Measurements from ENCODE around the gene KMO.
A peak's percentile ranks its signal among the peaks of the same experiment; 100 is the strongest.

The KMO gene

DNA sequence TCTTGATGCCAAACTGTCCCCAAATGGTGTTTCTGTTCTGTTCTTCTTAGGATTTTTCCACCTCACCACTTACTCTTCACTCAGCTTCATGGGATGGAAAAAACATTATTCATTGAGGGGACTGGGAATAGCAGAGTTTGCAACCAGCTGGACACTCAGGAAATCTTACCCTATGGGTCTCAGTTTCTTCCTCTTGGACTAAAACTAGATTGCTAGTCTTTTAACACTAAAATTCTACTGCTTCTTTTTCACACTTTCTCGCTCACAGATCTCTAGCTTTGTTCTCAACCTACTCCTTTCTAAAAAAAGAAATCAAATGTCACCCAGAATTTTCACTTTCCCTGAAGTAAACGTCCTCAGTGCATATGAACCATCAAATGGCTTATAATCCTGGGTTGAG, 4.8 kb downstream of the KMO start:
- DNase-seq (ENCODE audit: low read depth) = no peak

- no peak for DNase-seq (ENCODE audit: low read depth)
Measured at GRCh38 chr1:241542199-241542907, 10.2 kb downstream of the KMO start.

DNA sequence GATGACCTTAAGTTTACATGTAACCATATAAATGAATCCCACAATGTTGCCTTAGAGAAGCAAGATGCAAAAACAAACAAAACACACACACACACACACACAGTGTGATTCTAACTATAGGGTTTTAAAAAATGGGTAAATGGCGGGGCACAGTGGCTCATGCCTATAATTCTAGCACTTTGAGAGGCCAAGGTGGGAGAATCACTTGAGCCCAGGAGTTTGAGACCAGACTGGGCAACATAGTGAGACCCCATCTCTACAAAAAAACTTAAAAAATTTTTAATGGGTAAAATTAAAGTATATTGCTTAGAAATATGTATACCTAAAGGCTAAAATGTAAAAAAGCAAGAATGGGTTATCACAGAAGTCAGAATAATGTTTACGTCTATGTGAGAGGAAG, 15.8 kb downstream of the KMO start:
- no peak for DNase-seq (ENCODE audit: low read depth)

DNA sequence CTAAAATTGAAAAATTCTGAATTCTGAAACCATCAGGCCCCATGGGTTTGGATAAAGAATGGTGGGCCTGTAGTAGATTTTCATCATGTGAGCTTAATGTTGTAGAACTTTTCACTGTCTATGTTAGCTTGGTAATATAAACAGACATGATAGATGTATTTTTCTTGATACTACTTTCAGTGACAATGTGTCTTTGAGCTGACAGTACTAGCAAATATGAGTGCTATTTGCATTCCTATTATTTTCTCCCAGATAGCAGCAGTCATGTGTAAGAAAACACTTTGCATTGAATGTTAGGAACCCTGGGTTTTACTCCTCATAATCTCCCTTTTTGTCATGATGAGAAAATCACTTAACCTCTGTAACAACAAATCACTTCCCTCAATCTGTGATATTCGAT, 18.1 kb downstream of the KMO start:
- no peak for DNase-seq (ENCODE audit: low read depth)

DNA sequence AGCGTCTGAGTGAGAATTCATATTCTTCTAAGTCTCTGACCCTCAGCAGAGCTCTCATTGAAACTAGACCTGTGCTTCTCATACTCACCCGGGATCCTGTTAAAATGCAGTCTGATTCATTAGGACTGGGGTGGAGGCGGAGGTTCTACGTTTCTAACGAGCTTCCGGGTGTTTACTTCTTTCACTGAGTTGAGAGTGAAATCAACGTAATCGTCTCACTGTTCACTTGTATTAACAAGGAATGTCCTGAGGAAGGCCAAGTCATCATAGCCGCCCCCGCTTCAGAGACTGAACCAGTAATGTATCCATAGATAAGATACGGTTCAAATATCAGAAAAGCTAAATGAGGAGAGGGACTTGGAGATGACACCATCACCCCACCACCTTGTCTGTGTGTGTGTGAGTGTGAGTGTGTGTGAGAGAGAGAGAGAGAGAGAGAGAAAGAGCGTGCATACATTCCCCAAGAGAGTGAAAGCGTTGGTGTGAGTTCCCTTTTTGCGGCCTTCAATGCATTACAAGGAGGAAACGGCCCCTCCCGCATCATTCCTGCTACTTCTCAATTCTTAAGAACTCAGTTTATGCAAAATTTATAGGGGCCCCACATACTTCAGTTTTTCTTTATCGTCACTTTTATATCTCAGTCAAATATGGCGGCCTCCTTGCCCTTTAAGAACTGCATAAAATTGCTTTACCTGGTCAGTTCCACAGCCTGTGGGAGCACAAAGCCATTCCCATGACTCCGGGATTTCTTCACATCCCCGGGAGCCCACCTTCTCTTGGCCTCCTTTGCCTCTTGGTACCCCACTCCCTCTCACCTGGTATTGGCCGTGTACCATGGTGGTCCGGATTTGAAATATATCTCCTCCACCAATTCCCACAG, 19.8 kb downstream of the KMO start:
- peak; percentile 8 for DNase-seq (ENCODE audit: low read depth)

GRCh38 chr1:241553886-241554592, 21.9 kb downstream of the KMO start:
- no peak for DNase-seq (ENCODE audit: low read depth)

- DNase-seq (ENCODE audit: low read depth) = no peak
Measured at GRCh38 chr1:241555526-241555925, 23.3 kb downstream of the KMO start.

DNA sequence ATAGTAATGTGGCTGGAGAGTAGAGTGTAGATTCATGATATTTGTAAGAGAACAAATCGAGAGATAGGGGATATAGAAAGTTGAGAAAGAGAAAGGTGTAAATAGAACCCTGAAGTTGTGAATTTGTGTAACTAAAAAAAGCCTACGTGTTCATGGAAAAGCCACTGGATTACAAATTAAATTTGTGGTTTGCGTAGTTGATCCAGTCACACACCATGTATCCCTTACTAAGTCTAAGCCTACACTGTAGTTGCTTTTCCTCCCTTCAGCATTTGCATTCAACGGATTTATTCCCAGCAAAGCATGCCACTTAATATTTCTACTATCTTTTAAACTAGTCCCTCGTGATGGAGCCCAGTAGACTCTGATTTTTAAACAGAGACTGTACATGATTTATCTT, 24.9 kb downstream of the KMO start:
- no peak for DNase-seq (ENCODE audit: low read depth)

DNA sequence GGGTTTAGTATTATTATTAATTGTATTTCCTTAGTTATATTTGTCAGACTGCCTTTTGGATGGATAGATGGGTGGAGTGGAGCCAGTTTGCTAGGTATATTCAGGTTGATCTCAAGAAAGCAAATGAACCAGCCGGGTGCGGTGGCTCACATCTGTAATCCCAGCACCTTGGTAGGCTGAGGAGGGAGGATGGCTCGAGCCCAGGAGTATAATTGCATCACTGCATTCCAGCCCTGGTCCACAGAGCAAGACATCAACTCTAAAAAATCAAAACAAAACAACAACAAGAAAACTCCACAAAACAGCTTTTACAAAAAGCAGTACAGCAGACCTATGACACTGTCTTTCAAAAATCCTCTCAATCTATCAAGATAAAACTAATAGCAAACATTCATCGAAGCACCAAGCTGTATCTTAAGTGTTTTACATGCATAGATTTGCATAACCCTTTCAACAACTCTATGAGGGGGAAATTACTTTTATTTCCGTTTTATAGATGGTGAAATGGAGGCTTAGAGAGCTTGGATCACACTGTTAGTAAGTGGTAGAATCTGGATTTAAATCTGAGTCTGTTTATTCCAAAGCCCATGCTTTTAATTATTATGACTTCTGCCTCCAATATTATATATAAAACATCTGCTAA, 25.5 kb downstream of the KMO start:
- no peak for DNase-seq (ENCODE audit: low read depth)

DNA sequence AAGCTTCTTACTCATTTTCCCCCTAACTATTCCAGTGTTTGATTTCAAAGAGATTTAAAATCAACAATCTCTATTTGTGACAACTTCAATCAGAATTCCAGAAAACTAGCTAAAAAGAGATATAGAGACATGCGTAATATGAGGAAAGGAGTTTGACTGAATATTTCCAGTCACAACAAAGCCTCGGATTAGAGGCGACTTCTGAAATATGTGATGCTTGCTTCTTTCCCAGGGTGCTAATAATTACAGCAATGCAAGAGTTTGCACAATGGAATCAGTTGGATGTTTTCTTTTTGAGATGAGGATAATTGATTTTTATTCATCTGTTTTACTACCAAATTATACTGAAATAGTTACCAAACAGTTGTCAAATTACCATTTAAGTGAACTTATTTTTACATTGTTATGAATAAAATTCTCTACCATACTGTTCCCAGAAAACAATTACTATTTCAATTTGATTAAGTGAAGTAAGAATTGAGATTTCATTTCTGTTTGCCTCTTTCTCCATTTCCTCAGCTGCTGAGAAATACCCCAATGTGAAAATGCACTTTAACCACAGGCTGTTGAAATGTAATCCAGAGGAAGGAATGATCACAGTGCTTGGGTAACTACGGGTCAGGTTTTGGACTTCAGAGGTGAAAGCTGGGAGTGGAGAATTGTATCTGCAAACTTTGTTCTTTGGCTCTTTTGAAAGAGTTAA, 28.1 kb downstream of the KMO start:
- DNase-seq (ENCODE audit: low read depth) = no peak

- DNase-seq (ENCODE audit: low read depth) = no peak
Measured at GRCh38 chr1:241560849-241561187, 28.6 kb downstream of the KMO start.

GRCh38 chr1:241569848-241570247, 37.7 kb downstream of the KMO start:
- no peak for DNase-seq (ENCODE audit: low read depth)

DNA sequence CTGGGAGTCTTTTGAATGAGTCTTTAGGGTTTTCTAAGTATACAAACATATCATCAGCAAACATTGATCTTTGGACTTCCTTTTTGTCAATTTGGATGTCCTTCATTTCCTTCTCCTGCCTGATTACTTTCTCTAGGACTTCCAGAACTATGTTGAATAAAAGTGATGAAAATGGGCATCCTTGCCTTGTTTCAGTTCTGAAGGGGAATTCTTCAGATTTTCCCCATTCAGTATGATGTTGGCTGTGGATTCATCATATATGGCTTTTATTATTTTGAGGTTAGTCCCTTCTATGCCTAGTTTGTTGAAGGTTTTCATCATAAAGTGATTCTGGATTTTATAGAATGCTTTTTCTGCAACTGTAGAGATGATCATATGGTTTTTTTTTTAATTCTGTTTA, 42.0 kb downstream of the KMO start:
- DNase-seq (ENCODE audit: low read depth) = no peak

- no peak for DNase-seq (ENCODE audit: low read depth)
Measured at GRCh38 chr1:241579434-241579833, 47.3 kb downstream of the KMO start.

DNA sequence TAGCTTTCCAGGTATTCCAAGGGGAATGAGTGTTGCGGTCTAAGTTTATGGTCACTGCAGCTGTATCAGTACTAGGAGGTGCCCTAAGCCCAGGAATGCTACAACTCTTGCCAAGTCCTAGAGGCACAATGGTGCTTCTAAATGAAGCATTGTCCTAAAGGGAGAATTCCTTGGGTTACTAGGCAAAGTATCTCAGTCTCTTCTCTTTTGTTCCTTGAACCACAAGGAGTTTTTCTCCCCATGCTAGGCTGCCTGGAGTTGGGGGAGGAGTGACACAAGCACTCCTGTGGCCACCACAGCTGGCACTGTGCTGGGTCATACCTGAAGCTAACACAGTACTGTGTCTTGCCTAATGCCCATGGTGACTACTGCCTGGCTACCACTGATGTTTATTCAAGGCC, 50.7 kb downstream of the KMO start:
- no peak for DNase-seq (ENCODE audit: low read depth)

DNA sequence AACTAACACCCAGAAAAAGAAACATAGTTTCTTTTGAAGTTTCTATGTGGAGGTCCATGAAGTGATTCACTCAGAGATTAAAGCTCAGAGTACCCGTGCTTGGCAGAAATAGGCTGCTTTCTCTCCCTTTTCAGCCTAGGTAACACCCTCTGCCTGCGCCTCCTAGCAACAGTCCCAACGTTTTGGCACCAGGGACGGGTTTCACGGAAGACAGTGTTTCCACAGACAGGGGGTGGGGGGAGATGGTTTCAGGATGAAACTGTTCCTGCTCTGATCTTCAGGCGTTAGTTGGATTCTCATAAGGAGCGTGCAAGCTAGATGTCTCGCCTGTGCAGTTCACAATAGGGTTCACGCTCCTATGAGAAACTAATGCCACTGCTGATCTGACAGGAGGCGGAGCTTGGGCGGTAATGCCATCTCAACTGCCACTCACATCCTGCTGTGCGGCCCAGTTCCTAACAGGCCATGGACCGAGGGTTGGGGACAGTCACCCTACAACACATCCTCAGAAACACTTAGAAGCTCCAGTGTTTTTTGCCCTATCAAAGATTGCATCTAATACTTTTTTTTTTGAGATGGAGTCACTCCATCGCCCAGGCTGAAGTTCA, 54.8 kb downstream of the KMO start:
- no peak for DNase-seq (ENCODE audit: low read depth)

DNA sequence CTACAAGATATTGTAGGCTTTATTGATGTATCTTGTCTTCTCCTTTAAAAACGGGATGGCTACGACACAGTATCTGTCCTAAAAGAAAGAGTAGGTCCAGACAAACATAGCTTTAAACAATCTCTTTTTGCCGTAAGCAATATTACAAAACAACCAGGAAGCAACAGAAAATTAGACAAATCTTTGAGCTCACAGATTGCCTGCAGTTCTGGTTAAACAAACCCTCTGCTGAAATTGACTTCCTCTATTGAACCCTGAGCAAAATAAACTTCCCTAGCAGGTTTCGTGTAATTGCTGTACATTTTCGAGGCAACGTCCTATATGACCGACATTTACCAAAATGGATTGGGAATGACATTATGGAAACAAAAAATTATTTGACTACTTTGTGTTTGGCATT, 57.3 kb downstream of the KMO start:
- DNase-seq (ENCODE audit: low read depth) = no peak

GRCh38 chr1:241590719-241591118, 58.5 kb downstream of the KMO start:
- no peak for DNase-seq (ENCODE audit: low read depth)

- no peak for DNase-seq (ENCODE audit: low read depth)
Measured at GRCh38 chr1:241591317-241591716, 59.1 kb downstream of the KMO start.

- no peak for DNase-seq (ENCODE audit: low read depth)
Measured at GRCh38 chr1:241591736-241592135, 59.6 kb downstream of the KMO start.

- DNase-seq (ENCODE audit: low read depth) = no peak
Measured at GRCh38 chr1:241592273-241592958, 60.2 kb downstream of the KMO start.

Data from activated T-cell treated with anti-CD3 and anti-CD28 coated beads for 1 hour (primary cell).